Measurements from ENCODE around the gene MGMT.

GRCh38 chr10:129444359-129444758 lies 22.7 kb upstream of the MGMT start:
- TF ChIP-seq POLR2A (IDR thresholded peaks at IDR 0.05; ENCODE audit: low read depth) (no peak), CTCF (IDR thresholded peaks at IDR 0.05) (no peak), POLR2AphosphoS5 (IDR thresholded peaks at IDR 0.05) (no peak)
